NCI-H1105 (cell line): Measurements from ENCODE around the gene UBA1.
A peak's percentile ranks its signal among the peaks of the same experiment; 100 is the strongest.
"Not testable (repeated sequence)": the region's sequence is repeated elsewhere in the genome, so short reads cannot be mapped to it uniquely, and the experiment has no call there.

ENCODE experiments used
- DNase-seq: peaks from one replicate; lab custom pipeline; 2025; lab: John Stamatoyannopoulos, UW

The UBA1 gene

DNA sequence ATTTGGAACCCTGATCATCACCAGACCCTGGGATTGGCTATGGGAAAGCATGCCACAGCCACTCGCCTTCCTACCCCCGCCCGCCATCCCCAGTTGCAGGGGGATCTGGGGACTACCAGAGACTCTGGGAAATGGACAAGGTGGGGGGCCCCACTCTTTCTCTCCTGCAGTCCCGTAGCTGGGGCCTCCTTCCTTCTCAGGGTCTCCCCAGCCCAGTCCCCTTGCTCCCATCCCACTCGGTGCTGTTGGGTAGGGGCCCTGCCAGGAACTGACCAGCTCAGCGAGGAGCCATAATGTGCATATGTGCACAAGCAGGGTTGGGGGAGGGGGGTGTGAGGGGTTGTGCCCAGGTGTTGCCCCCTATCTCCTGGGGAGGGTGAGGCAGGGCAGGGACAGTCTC lies 35.8 kb downstream of the UBA1 start:
- DNase-seq: no peak

DNA sequence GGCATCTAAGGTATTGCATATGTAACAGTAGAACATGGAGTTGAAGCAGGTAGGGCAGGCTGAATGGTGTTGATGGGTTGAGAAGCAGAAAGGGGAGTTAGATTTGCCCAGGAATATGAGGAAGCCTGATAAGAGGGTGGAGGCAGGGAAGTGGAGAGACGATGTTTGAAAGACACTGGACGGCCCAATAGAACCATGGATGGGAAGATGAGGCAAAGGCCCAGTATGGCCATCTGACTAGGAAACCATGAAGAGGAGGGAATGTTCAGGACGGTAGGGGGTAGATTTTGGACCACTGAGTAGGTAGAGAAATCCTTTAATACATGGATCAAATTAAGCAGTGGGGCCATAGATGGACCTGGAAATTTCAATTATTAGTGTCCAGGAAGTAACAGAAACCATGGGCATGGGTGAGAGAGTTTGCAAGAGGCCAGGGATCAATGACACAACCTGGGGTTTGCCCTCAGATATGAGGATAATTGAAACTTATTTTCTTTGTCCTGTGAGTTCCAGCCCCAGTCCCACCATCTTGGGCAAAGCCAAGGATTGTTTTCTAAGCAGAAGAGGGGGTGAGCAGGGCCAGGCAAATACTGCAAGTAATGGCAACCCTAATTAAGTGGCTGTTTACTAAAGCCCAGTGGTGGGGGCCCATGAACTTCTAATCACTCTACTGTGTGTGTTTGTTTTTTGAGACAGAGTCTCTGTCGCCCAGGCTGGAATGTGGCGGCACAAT lies 36.7 kb downstream of the UBA1 start:
- DNase-seq: no peak

GRCh38 chrX:47231167-47231566 lies 37.5 kb downstream of the UBA1 start:
- no peak for DNase-seq

- DNase-seq: no peak
Observed at GRCh38 chrX:47232197-47232802, 38.7 kb downstream of the UBA1 start.

GRCh38 chrX:47232803-47233332 lies 39.2 kb downstream of the UBA1 start, which contains the start of gene USP11:
Gene USP11 (plus strand): TSS chrX:47233009. CDS start chrX:47233044, 35 bp downstream.
- peak; percentile 58 for DNase-seq

DNA sequence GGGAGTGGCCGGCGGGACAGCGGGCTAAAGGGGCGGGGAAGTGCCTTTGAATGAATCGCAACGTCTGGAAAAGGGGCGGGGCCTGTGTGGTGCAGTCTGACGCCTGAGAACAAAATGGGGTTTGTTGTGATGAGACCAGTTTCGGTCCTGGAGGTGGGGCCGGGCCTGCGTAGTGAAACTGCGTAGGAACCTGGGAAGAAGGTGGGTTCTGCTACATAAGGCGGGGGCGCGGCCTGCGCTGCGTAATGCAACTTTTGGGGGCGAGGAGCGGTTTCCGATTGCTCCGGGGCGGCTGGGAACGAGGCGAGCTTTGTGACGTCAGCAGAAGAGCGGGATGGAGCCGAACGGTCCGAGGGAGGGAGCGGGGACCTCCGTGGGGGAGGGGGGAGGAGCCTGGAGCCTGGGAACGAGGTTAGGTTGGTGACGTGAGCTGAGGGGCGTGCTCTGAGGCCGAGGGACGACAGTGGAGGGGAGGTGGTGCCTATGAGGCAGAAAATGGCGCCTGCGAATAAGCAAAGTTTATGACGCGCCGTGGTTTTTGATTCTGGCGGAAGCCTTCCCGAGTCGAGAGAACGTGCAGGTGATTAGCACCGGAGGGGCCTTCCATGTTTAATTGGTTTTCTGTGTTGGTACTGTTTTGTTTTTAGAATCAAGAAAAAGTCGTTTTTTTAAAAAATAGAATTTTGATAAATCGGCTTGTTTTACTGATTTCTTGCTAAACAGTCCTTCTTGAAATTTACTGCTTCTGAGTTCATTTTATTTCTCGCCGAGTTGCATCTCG lies 39.9 kb downstream of the UBA1 start:
- peak; percentile 88 for DNase-seq

DNA sequence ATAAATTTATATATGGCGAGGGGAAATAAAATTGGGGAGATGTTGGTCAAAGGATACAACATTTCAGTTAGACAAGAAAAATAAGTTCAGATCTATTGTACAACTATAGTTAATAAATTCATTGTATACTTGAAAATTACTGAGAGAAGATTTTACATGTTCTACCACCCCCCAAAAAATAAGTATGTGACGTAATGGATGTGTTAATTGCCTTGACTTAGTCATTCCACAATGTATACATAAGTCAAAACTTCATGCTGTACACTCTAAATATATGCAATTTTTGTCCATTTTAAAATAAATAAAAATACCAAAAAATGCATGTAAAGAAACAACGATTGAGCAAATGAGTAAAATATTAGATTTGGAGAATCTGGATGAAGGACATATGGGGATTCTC lies 41.0 kb downstream of the UBA1 start:
- DNase-seq: no peak

- no peak for DNase-seq
Observed at GRCh38 chrX:47235691-47236103, 42.1 kb downstream of the UBA1 start.

GRCh38 chrX:47239199-47239598 lies 45.6 kb downstream of the UBA1 start:
- DNase-seq: no peak

DNA sequence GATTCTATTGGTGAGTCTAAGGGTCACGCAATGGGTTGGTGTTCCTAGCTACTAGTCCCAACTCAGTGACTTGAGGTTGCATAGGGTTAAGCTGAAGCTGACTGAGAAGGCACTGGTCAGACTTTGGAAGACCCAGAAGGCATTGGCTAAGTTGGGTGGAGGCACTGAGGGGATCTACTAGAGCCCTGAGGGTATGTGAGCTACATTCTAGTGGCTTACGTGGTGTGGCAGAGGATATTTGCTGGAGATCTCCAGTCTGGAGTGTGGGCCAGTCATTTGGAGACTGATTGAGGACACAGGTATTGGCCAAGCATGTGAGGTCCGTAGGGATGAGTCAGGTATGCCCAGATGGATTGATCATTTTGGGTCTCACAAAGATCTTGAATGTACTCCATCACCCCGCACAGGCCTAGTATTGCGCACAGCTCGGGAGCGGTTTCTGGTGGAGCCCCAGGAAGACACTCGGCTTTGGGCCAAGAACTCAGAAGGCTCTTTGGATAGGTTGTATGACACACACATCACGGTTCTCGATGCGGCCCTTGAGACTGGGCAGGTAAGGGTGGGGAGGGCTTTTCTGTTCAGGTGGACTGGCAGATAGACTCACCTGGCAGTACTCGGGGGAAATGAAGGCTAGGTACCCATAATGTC lies 46.4 kb downstream of the UBA1 start:
- DNase-seq: no peak

- no peak for DNase-seq
Observed at GRCh38 chrX:47240619-47241018, 47.0 kb downstream of the UBA1 start.

GRCh38 chrX:47241201-47242011 lies 47.8 kb downstream of the UBA1 start:
- no peak for DNase-seq

DNA sequence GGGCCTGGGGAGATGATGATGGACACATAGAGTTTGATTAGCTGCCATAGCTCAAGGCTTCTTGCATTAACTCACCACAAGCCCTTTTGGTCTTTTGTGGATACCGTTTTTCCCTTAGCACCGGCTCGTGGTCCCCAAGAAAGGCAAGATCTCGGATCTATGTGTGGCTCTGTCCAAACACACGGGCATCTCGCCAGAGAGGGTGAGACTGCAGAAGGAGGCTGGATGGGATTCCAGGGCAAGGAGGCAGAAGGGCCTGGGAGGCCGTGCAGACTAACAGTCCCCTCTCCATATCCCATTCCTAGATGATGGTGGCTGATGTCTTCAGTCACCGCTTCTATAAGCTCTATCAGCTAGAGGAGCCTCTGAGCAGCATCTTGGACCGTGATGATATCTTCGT lies 48.7 kb downstream of the UBA1 start:
- no peak for DNase-seq

DNA sequence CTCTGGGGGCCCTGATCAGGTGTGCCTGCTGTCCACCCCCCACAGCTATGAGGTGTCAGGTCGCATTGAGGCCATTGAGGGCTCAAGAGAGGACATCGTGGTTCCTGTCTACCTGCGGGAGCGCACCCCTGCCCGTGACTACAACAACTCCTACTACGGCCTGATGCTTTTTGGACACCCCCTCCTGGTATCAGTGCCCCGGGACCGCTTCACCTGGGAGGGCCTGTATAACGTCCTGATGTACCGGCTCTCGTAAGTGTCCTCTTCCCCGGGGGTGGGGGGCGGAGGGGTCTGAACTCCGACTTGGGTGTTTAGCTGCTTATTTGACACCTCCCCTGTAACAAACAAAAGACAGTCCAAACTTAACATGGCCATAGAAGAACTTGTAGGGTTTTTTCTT lies 49.7 kb downstream of the UBA1 start:
- DNase-seq: no peak

DNA sequence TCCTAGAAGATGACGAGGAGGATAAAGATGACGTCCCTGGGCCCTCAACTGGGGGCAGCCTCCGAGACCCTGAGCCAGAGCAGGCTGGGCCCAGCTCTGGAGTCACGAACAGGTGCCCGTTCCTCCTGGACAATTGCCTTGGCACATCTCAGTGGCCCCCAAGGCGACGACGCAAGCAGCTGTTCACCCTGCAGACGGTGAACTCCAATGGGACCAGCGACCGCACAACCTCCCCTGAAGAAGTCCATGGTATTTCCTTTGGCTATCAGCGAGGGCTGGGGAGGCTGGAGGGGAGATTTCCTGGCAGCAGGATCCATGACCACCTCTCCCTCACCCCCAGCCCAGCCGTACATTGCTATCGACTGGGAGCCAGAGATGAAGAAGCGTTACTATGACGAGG lies 51.0 kb downstream of the UBA1 start:
- no peak for DNase-seq

- DNase-seq: no peak
Observed at GRCh38 chrX:47245156-47245555, 51.5 kb downstream of the UBA1 start.

- DNase-seq: no peak
Observed at GRCh38 chrX:47247206-47247998, 53.8 kb downstream of the UBA1 start.

- DNase-seq: no peak
Observed at GRCh38 chrX:47247999-47248320, 54.3 kb downstream of the UBA1 start.

DNA sequence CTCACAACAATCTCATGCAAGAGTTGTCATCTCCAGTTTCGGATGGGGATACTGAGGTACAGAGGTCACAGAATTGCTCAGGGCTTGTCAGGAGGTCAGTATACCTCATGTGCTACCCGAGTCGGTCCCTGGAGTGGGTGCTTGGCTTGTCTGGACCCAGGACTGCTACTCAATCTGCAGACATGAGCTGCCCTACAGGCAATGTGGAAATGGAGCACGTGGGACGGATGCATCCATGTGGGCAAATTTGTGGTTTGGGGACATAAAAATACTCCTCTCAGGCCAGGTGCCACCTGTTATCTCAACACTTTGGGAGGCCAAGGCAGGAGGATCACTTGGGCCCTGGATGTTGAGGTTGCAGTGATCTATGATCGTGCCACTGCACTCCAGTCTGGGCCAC lies 54.9 kb downstream of the UBA1 start:
- no peak for DNase-seq

DNA sequence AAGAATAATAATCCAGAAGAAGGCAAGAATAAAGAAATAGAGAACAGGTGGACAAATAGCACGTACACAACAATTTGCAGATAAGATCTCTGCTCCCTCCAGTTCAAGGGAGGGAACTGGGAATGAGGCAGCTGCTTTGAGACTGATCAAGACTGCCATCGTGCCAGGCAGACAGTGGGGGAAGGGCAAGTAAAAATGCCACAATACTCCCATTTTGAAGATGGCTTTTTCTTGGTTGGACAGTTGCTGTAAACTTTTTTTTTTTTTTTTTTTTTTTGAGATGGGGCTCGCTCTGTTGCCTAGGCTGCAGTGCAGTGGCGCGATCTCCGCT lies 56.4 kb downstream of the UBA1 start:
- no peak for DNase-seq

- DNase-seq: not testable (repeated sequence)
Observed at GRCh38 chrX:47257620-47258019, 64.0 kb downstream of the UBA1 start.
